NCI-H146 treated with DMSO at 0.1 percent for 48 hours (cell line): ENCODE measurements around the gene ZNF117.
"Not testable (repeated sequence)": the region's sequence is repeated elsewhere in the genome, so short reads cannot be mapped to it uniquely, and the experiment has no call there.

Experiments used
- DNase-seq: peaks from one replicate; lab custom pipeline; 2025; ENCODE audit not compliant: unreplicated experiment; lab: John Stamatoyannopoulos, UW

The ZNF117 gene

DNA sequence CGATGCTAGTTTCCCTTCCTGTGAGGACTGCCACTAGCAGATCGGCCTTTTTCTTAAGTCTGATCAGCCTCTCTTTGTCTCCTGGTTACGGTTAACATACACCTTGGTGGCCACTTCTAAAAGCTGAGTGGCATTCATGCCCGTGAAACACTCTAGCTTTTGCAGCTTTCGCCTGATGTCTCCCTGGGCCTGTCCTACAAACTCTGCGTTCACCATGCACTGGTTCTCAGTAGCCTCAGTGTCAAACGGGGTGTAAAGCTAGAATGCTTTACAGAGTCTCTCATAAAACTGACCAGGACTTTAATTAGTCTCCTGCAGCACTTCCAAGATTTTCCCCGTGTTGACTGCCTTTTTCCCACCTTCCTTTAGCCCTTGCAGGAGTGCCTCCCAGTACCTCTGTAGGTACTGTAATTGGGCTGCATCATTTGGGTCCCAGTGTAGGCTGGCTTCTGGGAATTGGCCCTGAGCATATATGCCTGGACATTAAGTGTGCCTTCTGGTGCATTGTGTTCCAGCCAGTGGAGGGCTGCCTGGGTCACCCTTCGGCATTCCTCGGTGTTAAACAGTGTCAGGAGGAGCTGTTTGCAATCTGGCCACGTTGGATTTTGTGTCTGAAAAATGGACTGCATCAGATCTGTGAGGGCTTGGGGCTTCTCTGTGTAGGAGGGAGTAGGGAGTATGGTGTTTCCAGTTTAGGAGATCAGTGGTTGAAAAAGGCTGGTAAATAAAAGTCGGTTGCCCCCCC is 6.5 kb upstream of the ZNF117 start:
- no peak for DNase-seq

DNA sequence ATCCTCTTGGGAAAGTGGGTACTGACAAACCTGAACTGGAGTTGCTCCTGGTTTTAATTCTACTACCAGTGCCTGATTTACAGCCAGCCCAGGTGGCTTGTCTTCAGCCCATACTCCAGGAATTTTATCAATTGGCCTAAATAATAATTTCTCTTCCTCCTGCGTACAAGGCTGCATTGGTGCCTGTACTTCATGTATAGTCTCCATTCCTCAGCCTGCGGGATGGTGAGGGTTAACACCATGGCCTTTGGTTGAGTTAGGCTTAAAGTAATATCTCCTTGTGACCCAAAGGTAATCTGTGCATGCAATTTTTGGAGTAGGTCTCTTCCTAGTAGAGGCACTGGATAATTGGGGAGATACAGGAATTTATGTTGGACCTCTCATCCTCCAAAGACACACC is 5.5 kb upstream of the ZNF117 start:
- no peak for DNase-seq

DNA sequence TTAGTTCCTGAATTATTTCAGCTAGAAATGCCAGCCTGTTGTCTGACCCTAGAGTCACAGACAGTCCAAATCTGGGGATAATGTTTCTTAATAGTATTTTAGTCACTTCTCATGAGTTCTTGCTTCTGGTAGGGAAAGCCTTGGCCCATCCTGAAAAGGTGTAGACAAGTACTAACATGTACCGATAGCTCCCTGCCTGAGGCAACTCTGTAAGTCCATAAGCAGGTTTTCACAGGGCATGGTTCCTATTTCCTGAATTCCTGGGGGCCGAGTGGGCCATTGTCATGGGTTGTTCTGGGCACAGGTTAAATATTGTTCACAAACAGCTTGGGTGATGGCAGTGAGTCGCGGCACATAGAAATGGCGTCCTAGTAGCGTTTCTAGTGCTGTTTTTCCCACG is 3.1 kb upstream of the ZNF117 start:
- no peak for DNase-seq

DNA sequence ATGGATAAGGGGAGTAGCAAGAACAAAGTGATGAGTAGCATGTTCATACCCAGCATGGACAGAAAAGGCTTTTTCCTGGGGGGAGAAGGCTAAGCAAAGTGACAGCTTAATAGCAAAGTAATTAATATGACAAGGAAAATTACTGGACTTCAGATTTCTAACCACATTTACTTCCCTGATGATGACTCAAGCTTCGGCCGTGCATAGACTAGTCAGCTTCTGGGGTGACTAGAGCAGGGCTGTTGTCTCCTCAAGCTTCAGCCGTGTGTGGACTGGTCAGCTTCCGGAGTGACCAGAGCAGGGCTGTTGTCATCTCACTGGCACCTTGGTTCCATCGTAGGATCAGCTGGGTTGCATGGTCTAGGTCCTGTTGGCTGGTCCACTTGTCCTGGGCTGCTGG is 2.1 kb upstream of the ZNF117 start:
- DNase-seq, result no peak

DNA sequence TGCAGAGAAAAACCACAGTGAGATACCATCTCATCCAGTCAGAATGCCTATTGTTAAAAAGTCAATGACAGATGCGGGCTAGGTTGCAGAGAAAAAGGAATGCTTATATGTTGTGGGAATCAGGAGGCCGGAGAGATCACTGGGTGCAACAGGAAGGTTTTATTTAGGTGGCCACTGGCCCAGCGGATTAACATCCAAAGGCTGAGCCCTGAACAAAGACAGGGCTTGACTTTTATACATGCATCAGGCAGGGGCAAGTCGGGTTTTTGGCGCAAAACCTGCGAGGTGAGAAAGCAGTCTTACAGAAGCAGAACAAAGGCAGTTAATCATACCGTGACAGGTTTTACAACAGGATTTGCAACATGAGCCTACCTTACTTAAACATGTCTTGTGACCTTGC is 620 bp downstream of the ZNF117 start:
- no peak for DNase-seq

DNA sequence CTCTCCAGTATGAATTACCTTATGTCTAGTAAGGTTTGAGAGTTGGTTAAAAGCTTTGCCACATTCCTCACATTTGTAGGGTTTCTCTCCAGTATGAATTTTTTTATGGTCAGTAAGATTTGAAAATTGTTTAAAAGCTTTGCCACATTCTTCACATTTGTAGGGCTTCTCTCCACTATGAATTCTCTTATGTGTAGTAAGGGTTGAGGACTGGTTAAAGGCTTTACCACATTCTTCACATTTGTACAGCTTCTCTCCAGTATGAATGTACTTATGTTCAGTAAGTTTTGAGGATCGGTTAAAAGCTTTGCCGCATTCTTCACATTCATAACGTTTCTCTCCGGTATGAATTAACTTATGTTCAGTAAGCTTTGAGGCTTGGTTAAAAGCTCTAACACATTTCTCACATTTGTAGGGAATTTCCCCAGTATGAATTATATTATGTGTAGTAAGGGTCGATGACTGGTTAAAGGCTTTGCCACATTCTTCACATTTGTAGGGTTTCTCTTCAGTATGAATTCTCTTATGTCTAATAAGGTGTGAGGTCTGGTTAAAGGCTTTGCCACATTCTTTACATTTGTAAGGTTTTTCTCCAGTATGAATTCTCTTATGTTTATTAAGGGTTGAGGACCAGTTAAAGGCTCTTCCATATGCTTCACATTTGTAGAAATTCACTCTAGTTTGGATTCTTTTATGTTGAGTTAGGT is 12.2 kb downstream of the ZNF117 start:
- no peak for DNase-seq

DNA sequence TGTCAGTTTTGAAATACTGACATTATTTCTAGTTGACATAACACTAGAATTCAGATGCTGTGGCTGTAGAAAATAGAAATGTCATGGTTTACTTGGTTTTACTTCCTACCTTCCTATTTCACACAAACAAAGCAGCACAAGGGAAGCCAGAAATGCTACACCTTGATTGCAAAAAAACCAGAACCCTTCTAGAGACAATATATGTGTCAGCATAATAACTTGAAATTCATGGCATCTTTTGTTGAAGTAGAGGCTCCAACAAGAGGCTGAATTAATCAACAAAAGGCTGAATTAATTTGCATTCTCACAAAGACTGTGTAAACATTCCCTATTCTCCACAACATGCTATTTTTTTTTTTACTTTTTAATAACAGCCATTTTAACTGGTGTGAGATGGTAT is 25.2 kb downstream of the ZNF117 start:
- DNase-seq, result no peak

DNA sequence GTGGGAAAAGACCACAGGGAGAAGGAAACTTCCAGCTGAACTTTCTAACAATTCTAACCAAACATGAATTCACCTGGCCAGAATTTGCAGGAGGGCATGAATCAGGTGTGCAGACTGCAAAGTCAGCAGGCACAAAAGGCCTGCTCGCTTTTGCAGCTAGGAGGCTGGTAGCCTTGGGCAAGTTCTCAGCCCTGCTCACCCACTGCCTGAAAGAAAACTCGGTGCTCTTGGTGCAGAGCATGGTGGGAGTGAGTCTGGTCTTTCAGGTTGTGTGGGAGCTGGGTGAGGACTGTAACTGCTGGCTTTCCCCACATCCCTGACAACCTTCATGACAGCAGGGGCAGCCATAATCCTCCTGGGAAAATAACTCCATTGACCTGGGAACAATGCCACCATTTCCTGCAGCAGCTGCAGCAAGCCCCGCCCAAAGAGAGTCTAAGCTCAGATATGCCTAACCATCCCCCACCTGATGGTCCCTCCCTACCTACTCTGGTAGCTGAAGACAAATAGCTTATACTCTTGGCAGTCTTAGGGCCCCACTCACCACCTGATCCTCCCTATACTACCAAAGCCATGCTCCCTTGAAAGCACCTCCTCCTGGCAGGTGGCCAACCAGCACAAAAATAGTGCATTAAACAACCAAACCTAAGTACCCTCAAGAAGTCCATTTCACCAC is 31.6 kb downstream of the ZNF117 start:
- no peak for DNase-seq

DNA sequence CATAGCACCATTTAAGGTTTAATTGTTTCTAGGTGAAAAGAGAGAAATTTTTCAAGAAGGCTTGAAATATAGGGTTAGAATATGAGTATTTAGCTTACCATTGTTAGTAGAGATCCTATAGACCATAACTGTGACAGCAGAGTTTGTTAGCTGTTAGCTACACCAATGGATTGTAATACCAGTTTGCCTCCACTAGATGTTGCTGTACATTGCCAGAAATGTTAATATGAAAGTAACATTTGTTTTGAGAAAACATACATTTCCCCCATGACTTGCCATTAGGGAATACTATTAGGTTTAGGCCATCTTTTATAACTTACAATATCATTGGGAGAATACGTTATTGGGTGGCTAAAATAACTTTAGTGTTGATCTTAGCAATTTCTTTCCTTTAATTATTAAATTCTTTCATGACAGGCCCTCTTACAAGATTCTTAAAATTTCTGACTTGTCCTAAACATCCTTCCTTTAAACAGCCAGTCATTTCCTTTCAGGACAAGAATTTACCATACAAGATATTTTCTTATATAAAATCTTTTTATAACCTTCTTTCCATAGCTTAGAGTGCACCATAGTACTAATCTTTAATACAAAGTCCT is 39.5 kb downstream of the ZNF117 start:
- DNase-seq, result peak; percentile 32

DNA sequence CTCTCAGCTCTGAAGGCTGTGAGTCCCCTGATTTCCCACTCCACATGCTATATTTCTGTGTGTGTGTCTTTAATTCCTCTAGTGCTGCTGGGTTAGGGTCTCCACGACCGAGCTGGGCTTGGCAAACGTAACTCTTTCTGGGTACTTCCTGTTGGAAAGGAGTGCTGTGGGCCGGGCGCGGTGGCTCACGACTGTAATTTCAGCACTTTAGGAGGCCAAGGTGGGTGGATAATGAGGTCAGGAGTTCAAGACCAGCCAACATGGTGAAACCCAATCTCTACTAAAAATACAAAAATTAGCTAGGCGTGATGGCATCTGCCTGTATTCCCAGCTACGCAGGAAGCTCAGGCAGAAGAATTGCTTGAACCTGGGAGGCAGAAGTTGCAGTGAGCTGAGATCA is 40.2 kb downstream of the ZNF117 start:
- DNase-seq, result not testable (repeated sequence)

DNA sequence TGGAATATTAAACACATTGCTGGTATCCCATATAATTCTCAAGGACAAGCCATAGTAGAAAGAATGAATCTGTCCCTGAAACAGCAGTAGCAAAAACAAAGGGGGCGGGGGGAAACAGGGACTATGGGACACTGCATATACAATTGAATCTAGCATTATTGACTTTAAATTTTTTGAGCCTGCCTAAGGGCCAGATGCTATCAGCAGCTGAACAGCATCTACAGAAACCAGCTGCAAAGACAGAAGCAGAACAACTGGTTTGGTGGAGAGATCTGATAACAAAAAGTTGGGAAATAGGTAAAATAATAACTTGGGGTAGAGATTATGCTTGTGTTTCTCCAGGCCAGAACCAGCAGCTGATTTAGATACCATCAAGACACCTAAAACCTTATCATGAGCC is 42.1 kb downstream of the ZNF117 start:
- DNase-seq, result not testable (repeated sequence)

DNA sequence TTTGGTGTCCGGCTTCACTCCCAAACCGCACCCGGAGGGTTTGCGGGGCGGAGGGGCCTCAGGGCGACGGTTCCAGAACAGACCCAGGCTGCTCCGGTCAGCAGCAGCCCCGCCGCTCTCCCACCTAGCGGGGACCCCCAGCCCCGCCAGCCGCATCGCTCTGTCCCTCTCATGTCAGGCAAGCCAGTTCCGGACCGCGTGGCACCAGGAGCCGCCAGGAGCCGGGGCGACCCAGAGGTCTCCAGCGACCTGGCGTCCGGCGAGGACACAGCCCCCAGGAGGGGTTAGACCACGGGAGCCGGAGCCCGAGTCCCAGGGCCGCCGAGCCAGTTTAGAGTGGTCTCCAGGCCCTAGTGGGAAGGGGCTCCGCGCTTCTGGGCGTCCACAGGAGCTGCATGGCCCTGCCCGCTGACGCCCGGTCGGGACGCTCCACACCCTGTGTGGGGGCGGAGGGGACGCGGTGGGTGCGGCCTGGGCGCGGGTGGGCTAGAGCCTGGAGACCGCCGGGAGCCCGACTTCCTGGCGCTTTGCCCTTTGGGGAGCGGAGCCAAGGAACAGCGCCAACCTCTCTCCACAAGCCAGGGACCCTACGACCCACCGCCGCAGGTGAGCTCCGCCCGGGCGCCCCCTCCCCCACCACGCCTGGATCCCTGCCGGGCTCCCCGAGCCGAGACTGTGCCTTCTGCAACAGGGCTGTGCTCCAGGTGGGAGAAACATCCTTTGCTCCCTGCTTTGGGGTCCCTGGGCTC is 43.4 kb downstream of the ZNF117 start:
- no peak for DNase-seq

DNA sequence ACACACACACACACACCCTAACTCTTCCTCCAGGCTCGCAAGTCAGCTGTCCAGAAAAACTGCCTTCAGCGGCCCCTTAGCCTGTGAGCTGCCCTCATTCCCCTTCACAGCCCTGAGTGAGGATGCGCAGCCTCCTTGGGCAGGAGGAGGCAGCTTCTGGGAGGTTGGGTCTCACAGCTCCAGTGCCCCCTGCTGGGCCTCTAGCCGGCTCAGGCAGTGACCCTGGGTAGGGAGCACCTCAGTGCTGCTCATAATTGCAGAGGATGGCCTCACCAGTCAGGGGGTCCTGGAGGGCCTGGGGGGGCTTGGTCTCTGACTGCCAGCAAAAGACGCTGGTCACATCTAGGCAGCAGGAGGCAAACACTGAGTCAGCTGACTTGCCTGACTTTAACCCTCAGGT is 44.1 kb downstream of the ZNF117 start:
- DNase-seq, result no peak

DNA sequence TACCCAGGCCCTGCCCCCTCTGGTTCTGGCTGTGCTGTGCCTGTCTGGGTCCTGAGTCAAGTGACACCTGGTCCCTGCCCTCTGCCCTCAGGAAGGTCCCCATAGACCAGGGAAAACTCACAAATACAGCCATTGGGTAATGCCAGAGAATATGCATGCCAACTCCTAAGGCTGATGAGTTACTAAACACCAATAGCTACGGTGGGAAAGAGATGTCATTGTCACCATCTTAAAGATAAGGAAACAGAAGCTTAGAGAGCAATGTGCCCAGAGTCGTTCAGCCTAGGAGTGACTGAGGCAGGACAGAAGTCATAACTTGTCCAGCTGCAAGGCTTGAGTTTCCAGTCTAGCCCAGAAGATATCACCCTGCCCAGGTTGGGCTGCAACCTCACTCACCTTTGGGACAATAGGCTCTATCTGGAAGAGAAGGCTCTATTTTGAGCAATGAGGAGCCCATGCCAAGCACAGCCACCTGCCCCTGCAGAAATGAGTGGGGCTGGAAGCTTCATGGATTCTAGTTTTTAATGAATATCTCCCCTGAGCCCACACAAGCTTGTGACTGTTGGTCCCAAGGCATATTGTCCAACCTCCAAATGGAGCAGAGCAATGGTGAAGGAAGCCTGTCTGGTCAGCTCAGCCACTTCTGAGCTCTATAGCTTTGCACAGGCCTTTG is 45.2 kb downstream of the ZNF117 start:
- no peak for DNase-seq

DNA sequence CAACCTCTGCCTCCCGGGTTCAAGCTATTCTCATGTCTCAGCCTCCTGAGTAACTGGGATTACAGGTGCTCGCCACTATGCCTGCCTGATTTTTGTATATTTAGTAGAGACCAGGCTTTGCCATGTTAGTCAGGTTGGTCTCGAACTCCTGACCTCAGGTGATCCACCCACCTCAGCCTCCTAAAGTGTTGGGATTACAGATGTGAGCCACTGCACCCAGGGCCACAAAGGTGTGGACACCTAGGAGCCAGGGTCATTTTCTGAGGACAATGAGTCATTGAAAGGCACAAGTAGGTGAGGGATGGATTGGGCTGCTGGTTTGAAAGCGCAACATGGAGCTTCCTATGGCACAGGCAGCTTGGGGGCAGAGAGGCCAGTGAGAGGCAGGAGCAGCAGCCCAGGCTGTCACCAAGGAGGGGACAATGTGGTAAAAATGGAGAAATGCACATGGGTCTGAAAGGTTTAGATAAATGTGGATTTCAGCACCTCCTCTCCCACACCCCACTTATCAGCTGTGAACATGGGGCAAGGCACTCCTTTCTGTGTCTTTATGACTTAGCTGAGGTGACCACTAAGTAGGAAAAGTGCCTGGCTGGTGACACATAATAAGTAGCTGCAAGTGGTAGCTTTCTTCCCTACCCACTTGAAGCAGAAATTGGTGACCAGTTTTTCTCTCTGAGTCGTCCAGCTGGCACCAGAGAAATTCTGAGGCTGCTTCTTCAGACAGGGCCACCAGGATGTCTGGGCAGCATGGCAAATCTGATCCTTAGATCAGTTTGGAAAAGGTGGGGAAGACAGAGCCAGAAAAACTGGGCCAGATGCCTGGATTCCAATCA is 46.0 kb downstream of the ZNF117 start:
- not testable (repeated sequence) for DNase-seq

DNA sequence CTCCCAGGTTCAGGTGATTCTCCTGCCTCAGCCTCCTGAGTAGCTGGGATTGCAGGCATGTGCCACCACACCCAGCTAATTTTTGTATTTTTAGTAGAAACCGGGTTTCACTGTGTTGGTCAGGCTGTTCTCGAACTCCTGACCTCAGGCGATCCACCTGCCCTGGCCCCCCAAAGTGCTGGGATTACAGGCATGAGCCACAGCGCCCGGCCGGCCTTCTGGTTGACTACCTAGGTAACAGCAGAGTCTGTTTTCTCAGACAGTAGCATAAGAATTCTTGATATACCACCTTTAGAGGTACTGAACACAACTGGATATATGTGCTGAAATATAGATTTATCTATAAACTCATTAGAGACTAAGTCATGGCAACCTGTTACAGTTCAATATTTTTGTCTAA is 50.8 kb downstream of the ZNF117 start:
- not testable (repeated sequence) for DNase-seq

DNA sequence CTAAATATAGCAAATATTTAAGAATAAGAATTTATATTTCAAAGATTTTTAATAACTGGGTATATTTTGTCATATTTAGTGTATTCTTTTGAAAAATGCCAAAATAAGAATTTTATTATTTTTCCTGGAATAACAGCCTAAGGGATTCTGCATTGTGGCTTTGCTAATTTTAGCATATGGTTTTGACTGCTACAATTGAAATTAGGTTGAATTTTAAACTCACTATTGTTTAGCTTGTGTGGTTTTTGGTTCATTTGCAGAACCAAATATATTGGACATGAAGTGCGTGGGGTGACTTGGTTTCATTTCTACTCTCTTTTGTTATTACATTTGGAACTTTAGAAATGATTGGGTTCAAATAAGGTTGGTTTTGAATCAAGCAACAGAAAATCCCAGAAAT is 52.3 kb downstream of the ZNF117 start:
- no peak for DNase-seq

DNA sequence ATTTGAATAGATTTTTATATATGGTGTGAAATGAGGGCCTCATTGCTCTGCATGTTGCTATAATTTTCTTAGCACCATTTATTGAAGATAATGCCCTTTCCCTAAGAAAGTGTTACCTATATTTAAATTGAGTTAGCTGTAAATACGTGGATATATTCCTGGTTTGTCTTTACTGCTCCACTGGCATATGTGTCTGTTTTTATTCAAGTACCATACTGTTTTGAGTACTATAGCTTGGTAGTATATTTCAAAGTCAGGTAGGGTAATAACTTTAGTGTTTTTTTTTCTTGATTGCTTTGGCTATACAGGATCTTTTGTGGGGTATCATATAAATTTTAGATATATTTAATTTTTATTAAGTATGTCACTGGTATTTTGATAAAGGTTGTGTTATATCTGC is 56.4 kb downstream of the ZNF117 start:
- DNase-seq, result no peak
